22Rv1 (cell line): Measurements from ENCODE around the gene FANCC.

ENCODE experiments used
- CTCF ChIP-seq: fragments of 450-650 bp; IDR thresholded peaks from 2 replicates; pipeline ENCODE4 v1.5.1; 2017; ENCODE audit warnings: mild to moderate bottlenecking
- ZFX ChIP-seq: fragments of 450-650 bp; IDR thresholded peaks from 2 replicates; pipeline ENCODE4 v1.6.1; 2017; ENCODE audit warnings: antibody characterized with exemption, borderline replicate concordance

- TF ChIP-seq CTCF (no peak), ZFX (no peak)
Measured at GRCh38 chr9:95104980-95105379, 212.5 kb downstream of the FANCC start.
